Keratinocyte (primary cell): ENCODE results near the gene SMIM22. TPM values are rescaled to one million over a fixed set of nuclear protein-coding genes. Genes with fewer than 3 reads are reported as not detected.

Experiments
- DNase-seq: peaks from one replicate; pipeline ENCODE4 v3.0.0-alpha.2; 2011; ENCODE audit warnings: low read depth, missing footprints, low spot score
- FAIRE-seq: peaks from 2 replicates; lab custom pipeline; 2011; peaks lifted over from hg19 to GRCh38; lab: Jason Lieb, UNC
- H2AFZ ChIP-seq: 2 replicates; pipeline ENCODE4 v1.6.0; 2012; ENCODE audit warnings: low read length, control low read depth, inconsistent platforms; ENCODE audit not compliant: control insufficient read depth
- H3K27ac ChIP-seq: 2 replicates; pipeline ENCODE4 v1.5.1; 2011; ENCODE audit warnings: low read length; ENCODE audit not compliant: control insufficient read depth, insufficient read depth
- H3K27me3 ChIP-seq: 3 replicates; pipeline ENCODE4 v1.6.0; 2011; ENCODE audit warnings: low read length; ENCODE audit not compliant: control insufficient read depth, insufficient read depth; ENCODE audit errors: extremely low read depth
- H3K36me3 ChIP-seq, 2 experiments: 2 replicates in 1 of 2; 3 replicates in 1 of 2; pipeline ENCODE4 v1.5.1; 2011; ENCODE audit warnings: low read length in 2 of 2, mild to moderate bottlenecking in 1 of 2; ENCODE audit not compliant: control insufficient read depth in 2 of 2, insufficient read depth in 2 of 2; ENCODE audit errors: extremely low read depth in 1 of 2
- H3K4me1 ChIP-seq: 3 replicates; pipeline ENCODE4 v1.5.1; 2011; ENCODE audit warnings: low read length; ENCODE audit not compliant: control insufficient read depth, insufficient read depth; ENCODE audit errors: extremely low read depth
- H3K4me2 ChIP-seq: 3 replicates; pipeline ENCODE4 v1.6.0; 2011; ENCODE audit warnings: low read depth, low read length; ENCODE audit not compliant: control insufficient read depth, insufficient read depth; ENCODE audit errors: extremely low read depth
- H3K4me3 ChIP-seq, 3 experiments: fragments of 200-600 bp in 1 of 3; sonication (generic) in 1 of 3; 2 replicates in 2 of 3; 3 replicates in 1 of 3; pipeline ENCODE4 v1.5.1; 2011 to 2016; ENCODE audit warnings: low read length in 3 of 3, mild to moderate bottlenecking in 3 of 3, control low read depth in 2 of 3, inconsistent platforms in 1 of 3, low read depth in 1 of 3, mixed read lengths in 1 of 3, mixed run types in 1 of 3, moderate library complexity in 1 of 3; ENCODE audit not compliant: control insufficient read depth in 2 of 3, insufficient read depth in 2 of 3; ENCODE audit errors: extremely low read depth in 1 of 3
- H3K79me2 ChIP-seq: 2 replicates; pipeline ENCODE4 v1.6.0; 2012; ENCODE audit warnings: low read length; ENCODE audit not compliant: control insufficient read depth, insufficient read depth
- H3K9ac ChIP-seq: 3 replicates; pipeline ENCODE4 v1.6.0; 2011; ENCODE audit warnings: low read length; ENCODE audit not compliant: control insufficient read depth, insufficient read depth; ENCODE audit errors: extremely low read depth
- H3K9me1 ChIP-seq: 3 replicates; pipeline ENCODE4 v1.6.0; 2011; ENCODE audit warnings: low read length; ENCODE audit not compliant: control insufficient read depth, insufficient read depth; ENCODE audit errors: extremely low read depth
- H3K9me3 ChIP-seq: 2 replicates; pipeline ENCODE4 v1.5.1; 2012; ENCODE audit warnings: low read depth, low read length; ENCODE audit not compliant: control insufficient read depth
- H4K20me1 ChIP-seq: 3 replicates; pipeline ENCODE4 v1.6.0; 2011; ENCODE audit warnings: low read length; ENCODE audit not compliant: control insufficient read depth, insufficient read depth; ENCODE audit errors: extremely low read depth
- EZH2 ChIP-seq: IDR thresholded peaks from one replicate; pipeline ENCODE4 v1.6.1; 2012; ENCODE audit warnings: inconsistent platforms, mild to moderate bottlenecking, low read length, moderate library complexity
- dilution Hi-C: fragments of 300-500 bp; cut with MboI; formaldehyde crosslinking; loops from one replicate; pipeline ENCODE4 v1.7.0; 2020; ENCODE audit warnings: low sequenced_read_pairs; ENCODE audit not compliant: extremely low pct_ligation_motif_present
- polyA plus RNA-seq, 5 experiments: library from polyadenylated mRNA; depleted of rRNA in 3 of 5; stranded (reverse) in 3 of 5; stranded (forward) in 1 of 5; unstranded in 1 of 5; fragments of >200 nt; gene quantifications; 1 replicate in 1 of 5; 2 replicates in 3 of 5; 3 replicates in 1 of 5; pipeline versions ENCODE4 v1.2.1 to v1.2.3, GENCODE V29; 2011 to 2012; ENCODE audit warnings: missing spikeins in 2 of 5, low read depth in 1 of 5, low replicate concordance in 1 of 5
- TF ChIP-seq, protein P1 (sequence below), 3 experiments: IDR thresholded peaks in 1 of 3; conservative IDR thresholded peaks in 1 of 3; optimal IDR thresholded peaks in 1 of 3; 2 replicates in 2 of 3; 3 replicates in 1 of 3; pipeline versions ENCODE3 to v1.5.1; 2011; ENCODE audit warnings: low read length in 3 of 3, mild to moderate bottlenecking in 3 of 3, moderate library complexity in 2 of 3, control low read depth in 1 of 3, inconsistent platforms in 1 of 3; ENCODE audit not compliant: insufficient read depth in 2 of 3; ENCODE audit errors: extremely low read depth in 1 of 3

Gene SMIM22
- polyA plus RNA-seq, 1 donor (not counting 4 experiments of a cell fraction or from before 2014, with no cell fraction given) = 10.6 TPM

DNA sequence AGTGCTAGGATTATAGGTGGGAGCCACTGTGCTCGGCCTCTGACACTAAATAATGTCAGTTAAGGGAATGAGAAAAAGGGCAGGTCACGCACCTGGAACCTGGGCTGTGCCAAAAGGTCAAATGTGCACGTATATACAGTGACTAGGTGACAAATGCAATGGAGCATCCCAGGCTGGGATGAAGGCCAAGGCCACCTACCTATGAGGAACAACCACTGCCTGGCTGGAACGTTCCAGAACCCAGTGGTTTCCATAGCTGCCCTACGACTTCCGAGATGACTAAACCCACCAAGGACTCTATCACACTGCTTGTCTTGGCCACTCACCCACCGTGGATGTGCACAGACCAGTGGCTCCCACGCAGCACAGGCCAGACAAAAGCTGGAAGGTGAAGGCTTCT lies 44.3 kb upstream of the SMIM22 start:
- FAIRE-seq (no peak), DNase-seq (no peak)
- Histone ChIP-seq H3K9me3 (peaks cover 1% of the 10 kb centered on the region), H3K27me3 (no peaks in the 10 kb centered on the region), H3K27ac (no peak overlapping the region), H3K9me1 (no peaks in the 10 kb centered on the region), H4K20me1 (no peaks in the 10 kb centered on the region), H3K4me2 (no peak overlapping the region), H3K4me3 (no peak overlapping the region), H3K9ac (no peak overlapping the region), H2AFZ (no peak overlapping the region), H3K4me1 (no peaks in the 10 kb centered on the region), H3K79me2 (no peaks in the 10 kb centered on the region), H3K36me3 (peaks cover 21 to 27% of the 10 kb centered on the region in 2 experiments)
- TF ChIP-seq, protein P1, sequence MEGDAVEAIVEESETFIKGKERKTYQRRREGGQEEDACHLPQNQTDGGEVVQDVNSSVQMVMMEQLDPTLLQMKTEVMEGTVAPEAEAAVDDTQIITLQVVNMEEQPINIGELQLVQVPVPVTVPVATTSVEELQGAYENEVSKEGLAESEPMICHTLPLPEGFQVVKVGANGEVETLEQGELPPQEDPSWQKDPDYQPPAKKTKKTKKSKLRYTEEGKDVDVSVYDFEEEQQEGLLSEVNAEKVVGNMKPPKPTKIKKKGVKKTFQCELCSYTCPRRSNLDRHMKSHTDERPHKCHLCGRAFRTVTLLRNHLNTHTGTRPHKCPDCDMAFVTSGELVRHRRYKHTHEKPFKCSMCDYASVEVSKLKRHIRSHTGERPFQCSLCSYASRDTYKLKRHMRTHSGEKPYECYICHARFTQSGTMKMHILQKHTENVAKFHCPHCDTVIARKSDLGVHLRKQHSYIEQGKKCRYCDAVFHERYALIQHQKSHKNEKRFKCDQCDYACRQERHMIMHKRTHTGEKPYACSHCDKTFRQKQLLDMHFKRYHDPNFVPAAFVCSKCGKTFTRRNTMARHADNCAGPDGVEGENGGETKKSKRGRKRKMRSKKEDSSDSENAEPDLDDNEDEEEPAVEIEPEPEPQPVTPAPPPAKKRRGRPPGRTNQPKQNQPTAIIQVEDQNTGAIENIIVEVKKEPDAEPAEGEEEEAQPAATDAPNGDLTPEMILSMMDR (optimal IDR thresholded peaks at IDR 0.05 in 1 of 3, IDR thresholded peaks at IDR 0.05 in 1 of 3, conservative IDR thresholded peaks at IDR 0.05 in 1 of 3; ENCODE audit: extremely low read depth in 1 of 3, insufficient read depth in 2 of 3, low read length in 3 of 3) = no peak
- TF ChIP-seq EZH2 = no peak
- dilution Hi-C loops = no loop called here

DNA sequence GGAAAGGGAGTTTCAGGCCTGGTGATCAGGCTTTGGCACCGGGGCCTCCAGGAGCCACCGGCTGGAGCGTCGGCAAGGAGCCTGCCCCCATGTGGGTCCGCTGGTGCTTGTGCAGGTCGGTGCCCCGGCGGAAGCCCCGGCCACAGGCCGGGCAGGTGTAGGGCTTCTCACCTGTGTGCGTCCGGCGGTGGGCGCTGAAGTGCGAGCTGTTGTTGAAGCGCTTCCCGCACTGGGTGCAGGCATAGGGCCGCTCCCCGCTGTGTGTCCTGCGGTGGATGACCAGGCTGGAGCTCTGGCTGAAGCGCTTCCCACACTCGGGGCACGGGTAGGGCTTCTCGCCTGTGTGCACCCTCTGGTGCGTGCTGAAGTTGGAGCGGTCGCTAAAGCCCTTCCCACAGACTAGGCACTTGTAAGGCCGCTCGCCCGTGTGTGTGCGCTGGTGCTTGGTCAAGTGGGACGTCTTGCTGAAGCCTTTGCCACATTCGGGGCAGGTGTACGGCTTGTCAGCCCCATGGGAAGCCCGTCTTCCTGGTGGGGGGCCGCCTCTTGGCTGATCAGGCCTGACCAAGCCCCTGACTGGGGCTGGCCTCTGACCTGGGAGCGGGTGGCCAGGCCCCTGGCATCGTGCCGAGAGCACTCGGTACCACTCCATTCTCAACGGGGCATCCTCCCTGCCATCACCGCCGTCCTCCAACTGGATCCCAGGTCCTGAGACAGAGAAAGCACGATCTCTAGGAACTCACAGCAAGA lies 42.6 kb upstream of the SMIM22 start:
- dilution Hi-C loops = no loop called here
- Histone ChIP-seq H3K9ac (no peak overlapping the region), H4K20me1 (no peaks in the 10 kb centered on the region)

More for the DNA sequence above, 42.6 kb upstream of the SMIM22 start:
- Histone ChIP-seq H3K9me3 (peaks cover 1% of the 10 kb centered on the region), H3K27ac (no peak overlapping the region), H3K4me3 (no peak overlapping the region), H3K4me2 (no peak overlapping the region), H3K36me3 (peaks cover 21 to 32% of the 10 kb centered on the region in 2 experiments), H2AFZ (no peak overlapping the region), H3K79me2 (no peaks in the 10 kb centered on the region), H3K27me3 (no peaks in the 10 kb centered on the region), H3K9me1 (no peaks in the 10 kb centered on the region), H3K4me1 (no peaks in the 10 kb centered on the region)
- FAIRE-seq = no peak
- TF ChIP-seq, protein P1 (optimal IDR thresholded peaks at IDR 0.05 in 1 of 3, IDR thresholded peaks at IDR 0.05 in 1 of 3, conservative IDR thresholded peaks at IDR 0.05 in 1 of 3; ENCODE audit: extremely low read depth in 1 of 3, insufficient read depth in 2 of 3, low read length in 3 of 3) = no peak
- TF ChIP-seq EZH2 = no peak
- no peak for DNase-seq
